K562 (cell line): ENCODE measurements around the gene LCA5L. TPM values are rescaled to one million over a fixed set of nuclear protein-coding genes. Genes with fewer than 3 reads are reported as not detected.

ENCODE experiments used
- ARID4B ChIP-seq: sonication (generic); formaldehyde crosslinking; IDR thresholded peaks from 2 replicates; pipeline ENCODE4 v1.8.0; 2022; ENCODE audit warnings: mild to moderate bottlenecking, missing genetic modification reagents
- CHD1 ChIP-seq: fragments of 200-600 bp; sonication (generic); IDR thresholded peaks from one replicate; pipeline ENCODE4 v1.6.1; 2012; ENCODE audit warnings: mild to moderate bottlenecking, moderate library complexity, low read length, inconsistent platforms
- PHF8 ChIP-seq: fragments of 200-600 bp; sonication (generic); IDR thresholded peaks from 2 replicates; pipeline ENCODE4 v1.6.1; 2012; ENCODE audit warnings: mixed run types, mild to moderate bottlenecking, inconsistent platforms, low read length, moderate library complexity, borderline replicate concordance
- POLR2AphosphoS2 ChIP-seq: IDR thresholded peaks from 2 replicates; pipeline ENCODE4 v1.6.1; 2012; ENCODE audit warnings: low read length, improper control_type of control experiment
- RBM39 ChIP-seq: fragments of 200-400 bp; formaldehyde crosslinking; optimal IDR thresholded peaks from 2 replicates; pipeline ENCODE3; 2018; ENCODE audit warnings: low read depth, low read length
- SFPQ ChIP-seq: fragments of 200-400 bp; formaldehyde crosslinking; IDR thresholded peaks from 2 replicates; pipeline ENCODE4 v1.6.1; 2017; ENCODE audit warnings: mild to moderate bottlenecking, low read depth, low read length, moderate library complexity
- SMARCA5 ChIP-seq: fragments of 450-650 bp; IDR thresholded peaks from 2 replicates; pipeline ENCODE4 v1.6.1; 2016
- SNRNP70 ChIP-seq: fragments of 200-400 bp; formaldehyde crosslinking; optimal IDR thresholded peaks from 2 replicates; pipeline ENCODE3; 2017; ENCODE audit warnings: low read depth, low read length
- SOX6 ChIP-seq: fragments of 450-650 bp; IDR thresholded peaks from 2 replicates; pipeline ENCODE4 v1.6.1; 2014; ENCODE audit warnings: mild to moderate bottlenecking
- ZBTB7A ChIP-seq: IDR thresholded peaks from 2 replicates; pipeline ENCODE4 v1.6.1; 2011; ENCODE audit warnings: low read depth, mild to moderate bottlenecking, low read length, moderate library complexity, borderline replicate concordance; ENCODE audit not compliant: control insufficient read depth
- ZNF431 ChIP-seq: sonication (generic); formaldehyde crosslinking; IDR thresholded peaks from 2 replicates; pipeline ENCODE4 v1.8.0; 2022; ENCODE audit warnings: mild to moderate bottlenecking, missing genetic modification reagents
- ZNF696 ChIP-seq: fragments of 250-450 bp; sonication (Bioruptor Pico); conservative IDR thresholded peaks from 2 replicates; pipeline ENCODE4 v1.4.0; 2020; ENCODE audit warnings: mild to moderate bottlenecking, moderate library complexity
- ZNF830 ChIP-seq: fragments of 250-450 bp; sonication (Bioruptor Pico); IDR thresholded peaks from 2 replicates; pipeline ENCODE4 v1.5.0; 2021; ENCODE audit warnings: mild to moderate bottlenecking
- polyA plus RNA-seq, 8 experiments: library from polyadenylated mRNA; depleted of rRNA in 4 of 8; stranded (reverse) in 5 of 8; unstranded in 3 of 8; fragments of >200 nt; fragmentation: Nextera tagmentation in 2 of 8; fragmentation: Illumina TruSeq in 1 of 8; extraction: Ambion mirVana in 2 of 8; extraction: Trizol in 1 of 8; gene quantifications; 2 replicates each; pipeline versions ENCODE4 v1.2.1 to v1.2.3, GENCODE V29; 2011 to 2014; ENCODE audit warnings: inconsistent platforms in 1 of 8, missing spikeins in 1 of 8
- total RNA-seq, 7 experiments: library from RNA; depleted of rRNA in 6 of 7; stranded (reverse); fragments of >200 nt in 6 of 7; fragmentation: Illumina TruSeq in 2 of 7; extraction: Trizol in 2 of 7; gene quantifications; 2 replicates each; pipeline versions ENCODE4 v1.2.1 to v1.2.3, GENCODE V29; 2011 to 2021; ENCODE audit warnings: low replicate concordance in 1 of 7

Gene LCA5L
- total and polyA plus RNA-seq, 9 of the 15 experiments (the other 6 are each of a cell fraction or from before 2014, with no cell fraction given) = 1.8 to 4.9 (median 3.8) TPM

GRCh38 chr21:39452207-39452969, 6.8 kb upstream of the LCA5L start (continued):
- TF ChIP-seq ARID4B (CRISPR knock-in tag) = no peak
- no peak for TF ChIP-seq POLR2AphosphoS2
- no peak for TF ChIP-seq SFPQ
- peak; percentile 96 for TF ChIP-seq SOX6
- TF ChIP-seq CHD1 = no peak
- no peak for TF ChIP-seq SNRNP70
- no peak for TF ChIP-seq RBM39
- TF ChIP-seq ZNF431 (CRISPR knock-in tag) = no peak
- no peak for TF ChIP-seq ZNF830 (CRISPR knock-in tag)
- TF ChIP-seq SMARCA5 = 0 out of 2 replicates have a peak, but pooled peaks have one; percentile 45
- no peak for TF ChIP-seq PHF8
- TF ChIP-seq ZNF696 = no peak
- TF ChIP-seq ZBTB7A = no peak
